Measurements from ENCODE around the gene PPIC. TPM values are rescaled to one million over a fixed set of nuclear protein-coding genes. Genes with fewer than 3 reads are reported as not detected.

Gene PPIC
- total RNA-seq, 1 experiment from 2014 or later: 45.8 TPM

- TF ChIP-seq POLR2AphosphoS5 (IDR thresholded peaks at IDR 0.05; ENCODE audit: low read depth, low read length) (no peak), TCF7L2 (IDR thresholded peaks at IDR 0.05; ENCODE audit: low read depth, low read length) (no peak), SIN3A (IDR thresholded peaks at IDR 0.05; ENCODE audit: borderline replicate concordance, insufficient read depth, low read depth, low read length) (no peak)
- BruUV-seq (replicated peaks): no TSS peak
- POLR2A ChIA-PET: no interaction called here
- no peaks in the 10 kb centered on the region for H3K4me1 ChIP-seq (ENCODE audit: control insufficient read depth, insufficient read depth, low read length)
- no peaks in the 10 kb centered on the region for H3K36me3 ChIP-seq (ENCODE audit: control insufficient read depth, insufficient read depth, low read length)
- intact Hi-C loops (cut with micrococcal nuclease; ENCODE audit: unreplicated experiment) (no loop called here), in situ Hi-C loops (cut with HindIII; ENCODE audit: low pct_unique_long_range_greater_than_20kb, low sequenced_read_pairs) (no loop called here)
- ATAC-seq: no peak
- DNase-seq (ENCODE audit: low read depth, low spot score): no peak
- CTCF ChIA-PET: no interaction called here
- H3K9me3 ChIP-seq (ENCODE audit: control insufficient read depth, insufficient read depth, low read depth, low read length): no peaks in the 10 kb centered on the region
- no peak overlapping the region for H3K4me3 ChIP-seq (ENCODE audit: low read depth in 2 of 2, low read length in 2 of 2)
- H3K27me3 ChIP-seq (ENCODE audit: control insufficient read depth, insufficient read depth, low read length): no peaks in the 10 kb centered on the region
- no peak overlapping the region for H3K27ac ChIP-seq (ENCODE audit: low read length)
Measured at GRCh38 chr5:122982376-122982775, 54.1 kb downstream of the PPIC start.

- Histone ChIP-seq H3K27me3 (ENCODE audit: control insufficient read depth, insufficient read depth, low read length) (no peaks in the 10 kb centered on the region), H3K27ac (ENCODE audit: low read length) (no peak overlapping the region), H3K36me3 (ENCODE audit: control insufficient read depth, insufficient read depth, low read length) (no peaks in the 10 kb centered on the region), H3K4me3 (ENCODE audit: low read depth in 2 of 2, low read length in 2 of 2) (no peak overlapping the region), H3K4me1 (ENCODE audit: control insufficient read depth, insufficient read depth, low read length) (no peaks in the 10 kb centered on the region), H3K9me3 (ENCODE audit: control insufficient read depth, insufficient read depth, low read depth, low read length) (no peaks in the 10 kb centered on the region)
- TF ChIP-seq SIN3A (IDR thresholded peaks at IDR 0.05; ENCODE audit: borderline replicate concordance, insufficient read depth, low read depth, low read length) (no peak), POLR2AphosphoS5 (IDR thresholded peaks at IDR 0.05; ENCODE audit: low read depth, low read length) (no peak), REST (IDR thresholded peaks at IDR 0.05; ENCODE audit: insufficient read depth in 1 of 2, low read depth in 2 of 2, low read length in 1 of 2) (no peak), CTCF (IDR thresholded peaks at IDR 0.05) (no peak), TCF7L2 (IDR thresholded peaks at IDR 0.05; ENCODE audit: low read depth, low read length) (no peak)
- CTCF ChIA-PET: no interaction called here
- no TSS peak for BruUV-seq (replicated peaks)
- ATAC-seq (no peak), DNase-seq (ENCODE audit: low read depth, low spot score) (no peak)
- intact Hi-C loops (cut with micrococcal nuclease; ENCODE audit: unreplicated experiment): no loop called here
- POLR2A ChIA-PET: no interaction called here
- in situ Hi-C loops (cut with HindIII; ENCODE audit: low pct_unique_long_range_greater_than_20kb, low sequenced_read_pairs): no loop called here
Measured at GRCh38 chr5:122981846-122982245, 54.7 kb downstream of the PPIC start.

- no peak for DNase-seq (ENCODE audit: low read depth, low spot score)
- H3K27me3 ChIP-seq (ENCODE audit: control insufficient read depth, insufficient read depth, low read length): no peaks in the 10 kb centered on the region
- no peak overlapping the region for H3K27ac ChIP-seq (ENCODE audit: low read length)
- CTCF ChIA-PET: no interaction called here
- H3K4me1 ChIP-seq (ENCODE audit: control insufficient read depth, insufficient read depth, low read length): no peaks in the 10 kb centered on the region
- intact Hi-C loops (cut with micrococcal nuclease; ENCODE audit: unreplicated experiment): no loop called here
- POLR2A ChIA-PET: no interaction called here
- H3K36me3 ChIP-seq (ENCODE audit: control insufficient read depth, insufficient read depth, low read length): no peaks in the 10 kb centered on the region
- BruUV-seq (replicated peaks): no TSS peak
- no peaks in the 10 kb centered on the region for H3K9me3 ChIP-seq (ENCODE audit: control insufficient read depth, insufficient read depth, low read depth, low read length)
- no peak overlapping the region for H3K4me3 ChIP-seq (ENCODE audit: low read depth in 2 of 2, low read length in 2 of 2)
- TF ChIP-seq SIN3A (IDR thresholded peaks at IDR 0.05; ENCODE audit: borderline replicate concordance, insufficient read depth, low read depth, low read length): no peak
- no peak for TF ChIP-seq CTCF (IDR thresholded peaks at IDR 0.05)
- TF ChIP-seq REST (IDR thresholded peaks at IDR 0.05; ENCODE audit: insufficient read depth in 1 of 2, low read depth in 2 of 2, low read length in 1 of 2): no peak
- ATAC-seq: no peak
- in situ Hi-C loops (cut with HindIII; ENCODE audit: low pct_unique_long_range_greater_than_20kb, low sequenced_read_pairs): no loop called here
Measured at GRCh38 chr5:122978644-122979297, 57.8 kb downstream of the PPIC start.

Data from Panc1 (cell line).